SK-N-SH (cell line): ENCODE measurements around the gene CAPS. TPM values are rescaled to one million over a fixed set of nuclear protein-coding genes. Genes with fewer than 3 reads are reported as not detected.

ENCODE experiments used
- CTCF ChIA-PET: fragments of 300-600, 350-600 bp; formaldehyde crosslinking; extraction: SDS; loops from one replicate; lab custom pipeline; 2021; lab: Yijun Ruan, JAX
- POLR2A ChIA-PET: fragments of 350-600 bp; sonication (Branson Sonifier 250); formaldehyde crosslinking; extraction: SDS; loops from one replicate; lab custom pipeline; 2020; ENCODE audit warnings: antibody characterized with exemption, inconsistent platforms; lab: Yijun Ruan, JAX
- DNase-seq: peaks from one replicate; pipeline ENCODE4 v3.0.0; 2012
- H2AFZ ChIP-seq: fragments of 200-600 bp; sonication (generic); 2 replicates; pipeline ENCODE4 v1.8.1; 2016; ENCODE audit warnings: antibody characterized with exemption, mild to moderate bottlenecking, low read depth
- H3F3A ChIP-seq: fragments of 200-600 bp; sonication (generic); replicated peaks from 2 replicates; pipeline ENCODE3; 2016; ENCODE audit warnings: antibody characterized with exemption, mild to moderate bottlenecking; ENCODE audit not compliant: insufficient read depth
- H3K27ac ChIP-seq, 2 experiments: fragments of 200-500 bp in 1 of 2; fragments of 200-600 bp in 1 of 2; sonication (Bioruptor generic) in 1 of 2; sonication (generic), shearing (Covaris generic) in 1 of 2; 2 replicates each; pipeline versions ENCODE4 v1.5.1 to v1.6.1; 2014 to 2016; ENCODE audit warnings: low read depth in 2 of 2, inconsistent platforms in 1 of 2, low read length in 1 of 2, mild to moderate bottlenecking in 1 of 2, mixed read lengths in 1 of 2
- H3K27me3 ChIP-seq: fragments of 200-600 bp; sonication (generic), shearing (Covaris generic); 2 replicates; pipeline ENCODE4 v1.6.1; 2016; ENCODE audit warnings: mixed run types; ENCODE audit not compliant: insufficient read depth
- H3K36me3 ChIP-seq, 2 experiments: fragments of 200-500 bp in 1 of 2; fragments of 200-600 bp in 1 of 2; sonication (Bioruptor generic) in 1 of 2; sonication (generic) in 1 of 2; replicated peaks in 1 of 2; 2 replicates each; pipeline versions ENCODE3 to v1.5.1; 2014 to 2016; ENCODE audit warnings: low read length in 1 of 2, mild to moderate bottlenecking in 1 of 2; ENCODE audit not compliant: insufficient read depth in 2 of 2, control insufficient read depth in 1 of 2
- H3K4me1 ChIP-seq, 2 experiments: fragments of 200-500 bp in 1 of 2; fragments of 200-600 bp in 1 of 2; sonication (Bioruptor generic) in 1 of 2; sonication (generic), shearing (Covaris generic) in 1 of 2; 2 replicates each; pipeline versions ENCODE4 v1.5.1 to v1.6.1; 2014 to 2016; ENCODE audit warnings: low read depth in 1 of 2, low read length in 1 of 2, mixed run types in 1 of 2; ENCODE audit not compliant: insufficient read depth in 2 of 2, control insufficient read depth in 1 of 2
- H3K4me2 ChIP-seq: fragments of 200-600 bp; sonication (generic), shearing (Covaris generic); 2 replicates; pipeline ENCODE4 v1.6.1; 2017; ENCODE audit warnings: mixed run types
- H3K4me3 ChIP-seq, 2 experiments: fragments of 200-500 bp in 1 of 2; fragments of 200-600 bp in 1 of 2; sonication (Bioruptor generic) in 1 of 2; sonication (generic), shearing (Covaris generic) in 1 of 2; 2 replicates each; pipeline versions ENCODE4 v1.5.1 to v1.8.1; 2014 to 2016; ENCODE audit warnings: low read depth in 2 of 2, inconsistent platforms in 1 of 2, low read length in 1 of 2, mild to moderate bottlenecking in 1 of 2, mixed read lengths in 1 of 2, moderate library complexity in 1 of 2
- H3K79me2 ChIP-seq: fragments of 200-600 bp; sonication (generic); 2 replicates; pipeline ENCODE4 v1.8.1; 2017; ENCODE audit warnings: mild to moderate bottlenecking; ENCODE audit not compliant: insufficient read depth
- H3K9ac ChIP-seq: fragments of 200-600 bp; sonication (generic); 2 replicates; pipeline ENCODE4 v1.6.1; 2017; ENCODE audit warnings: mixed run types
- H3K9me2 ChIP-seq: fragments of 200-600 bp; sonication (generic); 2 replicates; pipeline ENCODE4 v1.6.1; 2017; ENCODE audit warnings: mixed run types
- H3K9me3 ChIP-seq: fragments of 200-600 bp; sonication (generic); 2 replicates; pipeline ENCODE4 v1.6.1; 2017; ENCODE audit warnings: mixed run types, mild to moderate bottlenecking, moderate library complexity
- H4K20me1 ChIP-seq: fragments of 200-600 bp; sonication (generic); 2 replicates; pipeline ENCODE4 v1.6.1; 2017; ENCODE audit warnings: mild to moderate bottlenecking, mixed run types; ENCODE audit not compliant: insufficient read depth
- CHD2 ChIP-seq: fragments of 150-350 bp; IDR thresholded peaks from 2 replicates; pipeline ENCODE4 v1.6.1; 2018; ENCODE audit warnings: low read length; ENCODE audit not compliant: partially characterized antibody
- EP300 ChIP-seq, 2 experiments: IDR thresholded peaks; 2 replicates each; pipeline versions ENCODE4 v1.4.0 to v1.6.1; 2012; ENCODE audit warnings: borderline replicate concordance in 1 of 2, low read depth in 1 of 2, low read length in 1 of 2
- FOXJ3 ChIP-seq: sonication (generic); formaldehyde crosslinking; IDR thresholded peaks from 2 replicates; pipeline ENCODE4 v1.5.1; 2020; ENCODE audit warnings: mild to moderate bottlenecking, missing genetic modification reagents
- FOXM1 ChIP-seq: IDR thresholded peaks from 2 replicates; pipeline ENCODE4 v1.4.0; 2012; ENCODE audit warnings: low read depth, mild to moderate bottlenecking
- GATA2 ChIP-seq: sonication (generic); formaldehyde crosslinking; IDR thresholded peaks from 2 replicates; pipeline ENCODE4 v1.5.0; 2020; ENCODE audit warnings: mild to moderate bottlenecking, missing genetic modification reagents
- MXI1 ChIP-seq: IDR thresholded peaks from 2 replicates; pipeline ENCODE4 v1.6.1; 2012; ENCODE audit warnings: mild to moderate bottlenecking, low read depth, low read length, improper control_type of control experiment
- POLR2AphosphoS5 ChIP-seq: IDR thresholded peaks from 2 replicates; pipeline ENCODE4 v1.6.1; 2012; ENCODE audit warnings: low read depth, low read length
- RAD21 ChIP-seq: IDR thresholded peaks from 2 replicates; pipeline ENCODE4 v1.6.1; 2012; ENCODE audit warnings: mild to moderate bottlenecking, low read length
- RCOR1 ChIP-seq: fragments of 150-350 bp; IDR thresholded peaks from 2 replicates; pipeline ENCODE4 v1.6.1; 2017; ENCODE audit warnings: antibody characterized with exemption, low read length
- TCF12 ChIP-seq: IDR thresholded peaks from 2 replicates; pipeline ENCODE4 v1.4.0; 2012
- TEAD4 ChIP-seq: IDR thresholded peaks from 2 replicates; pipeline ENCODE4 v1.4.0; 2012; ENCODE audit warnings: mild to moderate bottlenecking, borderline replicate concordance; ENCODE audit not compliant: insufficient read depth
- YY1 ChIP-seq: IDR thresholded peaks from 2 replicates; pipeline ENCODE4 v1.4.0; 2012; ENCODE audit warnings: low read depth, mild to moderate bottlenecking
- WGBS: methylation state at CpG from one replicate; pipeline ENCODE4 v1.1.6; 2017; ENCODE audit warnings: low lambda C conversion rate; 5-methylcytosine and 5-hydroxymethylcytosine counted together
- polyA plus RNA-seq, 3 experiments: library from polyadenylated mRNA; depleted of rRNA; stranded (reverse); fragments of >200 nt; gene quantifications; 2 replicates each; pipeline ENCODE4 v1.2.3, GENCODE V29; 2012
- TF ChIP-seq, protein P1 (sequence below): IDR thresholded peaks from 2 replicates; pipeline ENCODE4 v1.4.0; 2012; ENCODE audit warnings: low read depth, borderline replicate concordance

Gene CAPS
- polyA plus RNA-seq, 1 of the 3 experiments (the other 2 are of a cell fraction), result 13.4 TPM

DNA sequence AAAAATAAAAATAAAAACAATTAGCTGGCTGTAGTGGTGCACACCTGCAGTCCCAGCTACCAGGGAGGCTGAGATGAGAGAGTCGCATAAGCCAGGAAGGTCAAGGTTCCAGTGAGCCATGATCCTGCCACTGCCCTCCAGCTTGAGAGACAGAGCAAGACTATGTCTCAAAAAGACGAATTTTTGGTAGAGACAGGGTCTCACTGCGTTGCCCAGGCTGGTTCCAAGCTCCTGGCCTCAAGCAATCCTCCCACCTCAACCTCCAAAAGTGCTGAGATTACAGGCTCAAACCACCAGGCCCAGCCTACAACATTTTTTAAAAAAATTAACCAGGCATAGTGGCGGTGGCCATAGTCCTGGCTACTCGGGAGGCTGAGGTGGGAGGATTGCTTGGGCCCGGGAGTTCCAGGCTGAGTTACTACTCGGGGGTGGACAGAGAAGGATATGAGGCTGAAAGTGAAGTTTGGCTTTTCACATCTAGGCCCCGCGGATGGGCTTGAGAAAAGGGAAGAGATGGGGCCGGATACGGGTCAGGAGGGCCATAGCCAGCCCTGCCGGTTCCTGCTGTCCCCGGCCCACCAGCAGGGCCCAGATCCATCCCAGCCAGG is 20.7 kb upstream of the CAPS start (continued):
- TF ChIP-seq FOXM1 (no peak), TEAD4 (no peak)

DNA sequence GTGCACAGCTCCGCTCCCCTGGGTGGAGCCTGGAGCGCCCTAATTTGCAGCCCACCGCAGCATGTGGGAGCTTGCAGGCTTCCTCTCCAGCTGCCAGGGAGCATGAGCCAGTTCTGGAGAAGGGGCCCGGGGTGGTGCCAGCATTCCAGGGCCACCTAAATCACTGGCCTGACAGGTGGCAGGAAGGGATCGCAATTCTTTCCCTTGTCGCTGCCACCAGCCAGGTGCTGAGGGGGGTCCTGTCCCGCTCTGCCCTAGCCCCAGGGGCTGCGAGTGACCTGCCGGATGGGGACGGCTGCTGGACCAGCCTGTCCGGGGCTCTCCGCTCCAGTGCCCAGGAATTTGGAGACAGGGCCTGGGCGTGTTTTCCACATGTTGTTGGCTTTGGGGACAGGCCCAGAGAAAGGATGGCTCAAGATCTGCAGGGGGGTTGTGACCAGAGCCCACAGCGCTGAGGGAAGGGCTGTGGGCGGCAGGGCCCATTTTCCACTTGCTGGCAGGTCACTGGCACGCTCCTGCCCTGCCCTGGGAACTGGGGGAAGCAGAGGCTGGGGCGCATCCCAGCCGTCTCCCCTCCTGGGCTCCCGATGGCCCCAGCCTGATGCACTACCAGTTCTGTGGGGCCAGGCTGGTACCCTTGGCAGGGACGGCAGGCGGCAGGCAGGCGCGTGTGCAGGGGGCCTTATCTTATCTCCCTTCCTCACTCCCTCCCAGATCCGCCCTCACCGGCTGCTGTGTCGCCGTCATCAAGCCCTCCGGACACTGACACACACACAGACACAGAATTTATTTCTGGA is 19.9 kb upstream of the CAPS start:
- Histone ChIP-seq H3K4me1 (peaks cover 0 to 44% of the 10 kb centered on the region in 2 experiments; a peak in 1 of 4 replicates), H3K4me3 (no peak overlapping the region), H3K79me2 (peaks cover 10% of the 10 kb centered on the region; the same call in 1 of the 2 replicates), H3F3A (no peaks in the 10 kb centered on the region), H2AFZ (no peak overlapping the region), H3K4me2 (no peak overlapping the region), H3K9ac (no peak overlapping the region), H3K36me3 (peaks cover 0 to 19% of the 10 kb centered on the region in 2 experiments)
- WGBS, result 87% methylated on average over 8 of the region's 28 CpGs
- CTCF ChIA-PET, result interaction anchor here (0.8 to 4.6 kb wide), 17 partner anchors 10 to 129 kb away, joined by 3 to 73 read pairs (median 4); partner anchors contain the start of genes NRTN and VMAC
- POLR2A ChIA-PET, result no interaction called here
- TF ChIP-seq MXI1 (peak; percentile 72), RAD21 (peak; percentile 23; the same call in 1 of the 2 replicates), YY1 (no peak), GATA2 (CRISPR knock-in tag) (peak; percentile 99), POLR2AphosphoS5 (no peak), EP300 (IDR thresholded peaks at IDR 0.05; ENCODE audit: borderline replicate concordance in 1 of 2, low read depth in 1 of 2, low read length in 1 of 2) (peak in 1 of 2 experiments; percentile 91; a peak in 2 of 4 replicates), CHD2 (peak; percentile 84), FOXJ3 (CRISPR knock-in tag) (peak; percentile 92), RCOR1 (peak; percentile 91), TCF12 (peak; percentile 29; the same call in 1 of the 2 replicates)
- TF ChIP-seq, protein P1, sequence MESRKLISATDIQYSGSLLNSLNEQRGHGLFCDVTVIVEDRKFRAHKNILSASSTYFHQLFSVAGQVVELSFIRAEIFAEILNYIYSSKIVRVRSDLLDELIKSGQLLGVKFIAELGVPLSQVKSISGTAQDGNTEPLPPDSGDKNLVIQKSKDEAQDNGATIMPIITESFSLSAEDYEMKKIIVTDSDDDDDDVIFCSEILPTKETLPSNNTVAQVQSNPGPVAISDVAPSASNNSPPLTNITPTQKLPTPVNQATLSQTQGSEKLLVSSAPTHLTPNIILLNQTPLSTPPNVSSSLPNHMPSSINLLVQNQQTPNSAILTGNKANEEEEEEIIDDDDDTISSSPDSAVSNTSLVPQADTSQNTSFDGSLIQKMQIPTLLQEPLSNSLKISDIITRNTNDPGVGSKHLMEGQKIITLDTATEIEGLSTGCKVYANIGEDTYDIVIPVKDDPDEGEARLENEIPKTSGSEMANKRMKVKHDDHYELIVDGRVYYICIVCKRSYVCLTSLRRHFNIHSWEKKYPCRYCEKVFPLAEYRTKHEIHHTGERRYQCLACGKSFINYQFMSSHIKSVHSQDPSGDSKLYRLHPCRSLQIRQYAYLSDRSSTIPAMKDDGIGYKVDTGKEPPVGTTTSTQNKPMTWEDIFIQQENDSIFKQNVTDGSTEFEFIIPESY, result no peak
- TF ChIP-seq, all 33 proteins: peak for 8
- H3K27me3 ChIP-seq, result no peaks in the 10 kb centered on the region
- H4K20me1 ChIP-seq, result peaks cover 14% of the 10 kb centered on the region; the same call in 1 of the 2 replicates
- H3K9me2 ChIP-seq, result no peaks in the 10 kb centered on the region
- H3K9me3 ChIP-seq, result no peaks in the 10 kb centered on the region
- peak overlapping the region in 1 of 2 experiments; percentile 98; a peak in 2 of 4 replicates for H3K27ac ChIP-seq
- peak; percentile 94 for DNase-seq
